Adrenal gland (tissue), 5 donors: Measurements from ENCODE around the gene SMIM45.

Experiments used
- CTCF ChIP-seq, 6 experiments: fragments of 450-650 bp in 4 of 6; fragments of 200-600 bp in 2 of 6; sonication (generic) in 1 of 6; IDR thresholded peaks; 1 replicate in 5 of 6; 2 replicates in 1 of 6; pipeline versions ENCODE4 v1.5.1 to v1.8.0; 2016 to 2021; ENCODE audit warnings: antibody characterized with exemption in 6 of 6, mild to moderate bottlenecking in 2 of 6, moderate library complexity in 1 of 6
- POLR2A ChIP-seq, 2 donors: fragments of 450-650 bp; IDR thresholded peaks; one replicate each; pipeline ENCODE4 v1.6.1; 2017; ENCODE audit warnings: antibody characterized with exemption in 2 of 2, mild to moderate bottlenecking in 2 of 2, moderate library complexity in 1 of 2
- donor health status: DM: no; HTN: no; CAD: no.

- TF ChIP-seq CTCF (IDR thresholded peaks at IDR 0.05) (no peak), POLR2A (IDR thresholded peaks at IDR 0.05) (no peak)
Observed at GRCh38 chr22:41989246-41989645, 37.3 kb downstream of the SMIM45 start.
